DOHH2 (cell line): Measurements from ENCODE around the gene ARHGAP27.

Source experiments
- H3F3A ChIP-seq: fragments of 200-600 bp; sonication (generic), shearing (Covaris generic); 2 replicates; pipeline ENCODE4 v1.6.0; 2016; ENCODE audit warnings: antibody characterized with exemption, mild to moderate bottlenecking; ENCODE audit not compliant: control insufficient read depth, insufficient read depth
- H3K27ac ChIP-seq: fragments of 200-600 bp; sonication (generic); 2 replicates; pipeline ENCODE4 v1.5.1; 2014; ENCODE audit warnings: low read depth, mild to moderate bottlenecking, low read length, moderate library complexity
- H3K27me3 ChIP-seq: fragments of 200-600 bp; sonication (generic); 2 replicates; pipeline ENCODE4 v1.6.1; 2014; ENCODE audit warnings: mild to moderate bottlenecking, low read length, mixed read lengths; ENCODE audit not compliant: control insufficient read depth
- H3K36me3 ChIP-seq: fragments of 200-600 bp; sonication (generic); 2 replicates; pipeline ENCODE4 v1.6.1; 2014; ENCODE audit warnings: mild to moderate bottlenecking, low read length, moderate library complexity, mixed read lengths; ENCODE audit not compliant: control insufficient read depth
- H3K4me1 ChIP-seq: fragments of 200-600 bp; sonication (generic); 2 replicates; pipeline ENCODE4 v1.6.1; 2014; ENCODE audit warnings: mild to moderate bottlenecking, low read length, mixed read lengths; ENCODE audit not compliant: control insufficient read depth
- H3K4me2 ChIP-seq: fragments of 200-600 bp; sonication (generic); 2 replicates; pipeline ENCODE4 v1.6.0; 2014; ENCODE audit warnings: mild to moderate bottlenecking, low read length, moderate library complexity
- H3K4me3 ChIP-seq: fragments of 200-600 bp; sonication (generic); 2 replicates; pipeline ENCODE4 v1.5.1; 2014; ENCODE audit warnings: mild to moderate bottlenecking, low read length, mixed read lengths
- H3K79me2 ChIP-seq: fragments of 200-600 bp; sonication (generic); 2 replicates; pipeline ENCODE4 v1.6.1; 2014; ENCODE audit warnings: mild to moderate bottlenecking, low read length, mixed read lengths; ENCODE audit not compliant: control insufficient read depth
- H3K9me2 ChIP-seq: fragments of 200-600 bp; sonication (generic); replicated peaks from 2 replicates; pipeline ENCODE4 v1.6.1; 2014; ENCODE audit warnings: mild to moderate bottlenecking, low read length, mixed read lengths; ENCODE audit not compliant: control insufficient read depth
- H3K9me3 ChIP-seq: fragments of 200-600 bp; sonication (generic); 2 replicates; pipeline ENCODE4 v1.6.1; 2014; ENCODE audit warnings: antibody characterized with exemption, low read length, mixed read lengths; ENCODE audit not compliant: control insufficient read depth, insufficient read depth
- H4K20me1 ChIP-seq: fragments of 200-600 bp; sonication (generic); 2 replicates; pipeline ENCODE4 v1.6.0; 2014; ENCODE audit warnings: low read depth, mild to moderate bottlenecking, antibody characterized with exemption, low read length, moderate library complexity; ENCODE audit not compliant: control insufficient read depth, insufficient read depth
- EZH2phosphoT487 ChIP-seq: fragments of 200-600 bp; sonication (generic); IDR thresholded peaks from 2 replicates; pipeline ENCODE4 v1.6.1; 2017; ENCODE audit warnings: borderline replicate concordance, mild to moderate bottlenecking, antibody characterized with exemption, low read length, moderate library complexity, mixed read lengths
- TF ChIP-seq, protein P1 (sequence below): fragments of 200-600 bp; sonication (generic); IDR thresholded peaks from one replicate; pipeline ENCODE4 v1.5.1; 2014; ENCODE audit warnings: antibody characterized with exemption, mild to moderate bottlenecking, low read depth, low read length; ENCODE audit not compliant: poor library complexity, severe bottlenecking

Gene ARHGAP27

DNA sequence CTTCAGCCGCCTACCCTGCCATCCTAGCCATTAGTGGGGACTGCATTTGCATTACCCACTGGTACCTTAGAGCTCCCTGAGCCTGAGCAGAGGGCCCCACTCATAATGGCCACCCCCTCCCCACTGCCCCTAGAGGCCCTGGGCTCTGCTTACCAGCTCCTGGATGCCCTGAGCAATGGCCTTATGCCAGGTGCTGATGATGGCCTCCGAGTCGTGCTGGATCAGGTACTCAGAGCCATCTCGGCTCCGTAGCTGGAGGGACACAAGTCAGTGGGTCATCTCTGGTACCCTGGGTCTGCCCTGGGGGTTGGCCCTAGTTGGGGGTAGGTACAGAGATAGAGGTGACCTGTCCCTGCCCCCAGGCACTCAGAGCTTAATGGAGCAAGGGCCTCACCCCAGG, 34.9 kb downstream of the ARHGAP27 start:
- Histone ChIP-seq H3K79me2 (no peaks in the 10 kb centered on the region), H3K27me3 (no peaks in the 10 kb centered on the region), H4K20me1 (no peaks in the 10 kb centered on the region), H3K4me3 (no peak overlapping the region), H3K9me2 (no peaks in the 10 kb centered on the region), H3K4me2 (no peak overlapping the region), H3K27ac (no peak overlapping the region), H3K4me1 (peaks cover 16% of the 10 kb centered on the region), H3K9me3 (no peaks in the 10 kb centered on the region), H3K36me3 (peaks cover 45% of the 10 kb centered on the region), H3F3A (no peaks in the 10 kb centered on the region)
- no peak for TF ChIP-seq EZH2phosphoT487
- TF ChIP-seq, protein P1, sequence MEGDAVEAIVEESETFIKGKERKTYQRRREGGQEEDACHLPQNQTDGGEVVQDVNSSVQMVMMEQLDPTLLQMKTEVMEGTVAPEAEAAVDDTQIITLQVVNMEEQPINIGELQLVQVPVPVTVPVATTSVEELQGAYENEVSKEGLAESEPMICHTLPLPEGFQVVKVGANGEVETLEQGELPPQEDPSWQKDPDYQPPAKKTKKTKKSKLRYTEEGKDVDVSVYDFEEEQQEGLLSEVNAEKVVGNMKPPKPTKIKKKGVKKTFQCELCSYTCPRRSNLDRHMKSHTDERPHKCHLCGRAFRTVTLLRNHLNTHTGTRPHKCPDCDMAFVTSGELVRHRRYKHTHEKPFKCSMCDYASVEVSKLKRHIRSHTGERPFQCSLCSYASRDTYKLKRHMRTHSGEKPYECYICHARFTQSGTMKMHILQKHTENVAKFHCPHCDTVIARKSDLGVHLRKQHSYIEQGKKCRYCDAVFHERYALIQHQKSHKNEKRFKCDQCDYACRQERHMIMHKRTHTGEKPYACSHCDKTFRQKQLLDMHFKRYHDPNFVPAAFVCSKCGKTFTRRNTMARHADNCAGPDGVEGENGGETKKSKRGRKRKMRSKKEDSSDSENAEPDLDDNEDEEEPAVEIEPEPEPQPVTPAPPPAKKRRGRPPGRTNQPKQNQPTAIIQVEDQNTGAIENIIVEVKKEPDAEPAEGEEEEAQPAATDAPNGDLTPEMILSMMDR: no peak

DNA sequence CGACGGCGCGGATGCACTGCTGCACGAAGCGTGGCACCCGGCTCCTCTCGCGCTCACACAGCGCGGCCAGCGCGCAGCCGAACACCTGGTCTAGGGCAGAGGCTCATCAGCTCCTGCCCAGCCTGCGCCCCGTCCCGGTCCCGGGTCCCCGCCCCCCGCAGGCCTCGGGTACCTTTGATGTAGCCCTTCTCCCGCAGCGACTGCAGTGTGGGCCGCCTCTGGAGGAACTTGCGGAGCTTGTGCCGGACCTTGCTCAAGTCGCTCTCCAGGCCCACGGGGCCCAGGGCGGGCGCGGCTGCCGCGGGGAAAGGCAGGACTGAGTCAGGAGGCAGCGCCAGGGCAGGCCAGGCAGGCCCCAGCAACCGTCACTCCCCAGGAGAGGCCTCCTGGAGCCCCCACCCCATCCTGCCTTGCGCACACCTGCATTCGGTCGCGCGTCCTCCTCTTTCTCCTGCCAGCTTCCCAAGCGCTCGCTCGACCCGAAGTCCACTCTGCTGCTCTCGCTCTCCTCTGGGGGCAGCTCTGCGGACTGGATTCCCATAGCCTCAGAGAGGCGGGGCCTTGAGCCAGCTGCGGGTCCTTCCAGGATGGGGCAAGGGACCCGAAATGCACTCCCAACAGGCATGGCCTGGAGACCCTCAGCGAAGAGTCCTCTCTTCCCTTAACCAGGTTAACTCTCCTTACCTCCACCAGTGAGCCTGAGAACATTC, 36.0 kb downstream of the ARHGAP27 start:
- Histone ChIP-seq H4K20me1 (no peaks in the 10 kb centered on the region), H3K4me3 (no peak overlapping the region)

DNA sequence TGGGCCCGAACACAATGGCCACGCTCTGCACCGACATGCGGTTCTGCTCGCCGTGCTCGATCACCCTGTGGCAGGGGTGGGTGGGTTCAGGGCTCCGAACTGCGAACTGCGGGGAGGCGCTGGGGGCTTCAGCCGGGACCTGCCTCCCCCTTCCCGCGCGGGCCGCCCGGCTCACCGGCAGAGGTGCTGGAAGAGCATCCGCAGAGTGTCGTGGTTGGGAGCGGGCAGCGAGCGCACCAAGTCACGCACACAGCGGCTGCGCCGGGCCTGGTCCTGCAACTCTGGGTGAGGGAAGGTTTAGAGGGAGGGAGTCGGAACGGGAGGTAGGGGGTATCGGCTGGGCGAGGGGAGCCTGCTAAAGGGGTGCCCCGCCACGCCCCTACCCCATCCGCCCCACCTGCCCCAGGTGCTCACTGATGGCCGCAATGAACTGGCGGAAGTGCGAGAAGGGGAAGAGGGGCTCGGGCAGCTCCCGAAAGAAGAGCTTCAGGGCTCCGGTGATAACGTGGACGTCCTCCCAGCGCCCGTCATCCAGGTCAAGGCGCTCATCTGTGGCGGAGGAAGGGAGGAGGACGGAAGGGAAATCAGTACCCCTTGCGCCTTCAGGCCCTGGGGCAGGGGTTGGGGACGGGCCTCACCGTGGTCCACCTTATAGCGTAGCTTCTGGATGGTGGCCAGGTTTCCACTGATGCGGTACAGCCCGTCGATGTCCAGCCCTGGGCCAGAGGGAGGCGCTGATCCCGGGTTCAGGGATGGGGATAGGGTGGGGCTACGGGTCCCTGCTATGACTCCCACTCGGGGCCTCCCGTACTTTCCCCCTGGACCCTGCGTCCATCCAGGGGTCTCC, 36.9 kb downstream of the ARHGAP27 start:
- no peaks in the 10 kb centered on the region for H3F3A ChIP-seq
- H3K79me2 ChIP-seq: no peaks in the 10 kb centered on the region
- peaks cover 22% of the 10 kb centered on the region for H3K4me1 ChIP-seq
- TF ChIP-seq, protein P1: no peak
- no peak for TF ChIP-seq EZH2phosphoT487
- no peaks in the 10 kb centered on the region for H3K9me2 ChIP-seq
- no peaks in the 10 kb centered on the region for H3K27me3 ChIP-seq
- H3K36me3 ChIP-seq: peaks cover 27% of the 10 kb centered on the region
- no peak overlapping the region for H3K27ac ChIP-seq
- H4K20me1 ChIP-seq: no peaks in the 10 kb centered on the region
- H3K4me3 ChIP-seq: no peak overlapping the region
- H3K4me2 ChIP-seq: no peak overlapping the region
- no peaks in the 10 kb centered on the region for H3K9me3 ChIP-seq

More for the DNA sequence above, 36.0 kb downstream of the ARHGAP27 start:
- Histone ChIP-seq H3K4me1 (peaks cover 24% of the 10 kb centered on the region), H3K4me2 (no peak overlapping the region), H3K9me2 (no peaks in the 10 kb centered on the region), H3F3A (no peaks in the 10 kb centered on the region), H3K27me3 (no peaks in the 10 kb centered on the region), H3K36me3 (peaks cover 36% of the 10 kb centered on the region), H3K79me2 (no peaks in the 10 kb centered on the region), H3K27ac (no peak overlapping the region), H3K9me3 (no peaks in the 10 kb centered on the region)
- TF ChIP-seq EZH2phosphoT487: no peak
- TF ChIP-seq, protein P1: no peak
